Coronary artery (tissue), 2 donors: ENCODE results near the gene TMEM18.
"Not testable (repeated sequence)": the region's sequence is repeated elsewhere in the genome, so short reads cannot be mapped to it uniquely, and the experiment has no call there.

Experiments used
- DNase-seq: peaks from one replicate; pipeline ENCODE4 v3.0.0-alpha.2; 2017; ENCODE audit warnings: low spot score
- H3K27ac ChIP-seq, 2 donors: fragments of 200-600 bp; sonication (generic); one replicate each; pipeline ENCODE4 v1.5.1; 2016 to 2019
- H3K4me3 ChIP-seq: fragments of 200-600 bp; sonication (generic); 2 replicates; pipeline ENCODE4 v1.5.1; 2016; ENCODE audit warnings: mild to moderate bottlenecking, moderate library complexity
- CTCF ChIP-seq: fragments of 200-600 bp; sonication (generic); IDR thresholded peaks from one replicate; pipeline ENCODE4 v1.5.1; 2019; ENCODE audit warnings: antibody characterized with exemption

The TMEM18 gene

GRCh38 chr2:708667-709066 lies 31.5 kb upstream of the TMEM18 start:
- no peak for TF ChIP-seq CTCF
- peak overlapping the region; percentile 38 for H3K4me3 ChIP-seq
- DNase-seq, result no peak
- no peak overlapping the region for H3K27ac ChIP-seq

- no peak overlapping the region for H3K27ac ChIP-seq
- DNase-seq, result no peak
- TF ChIP-seq CTCF, result no peak
- no peak overlapping the region for H3K4me3 ChIP-seq
Measured at GRCh38 chr2:705971-706511, 28.8 kb upstream of the TMEM18 start.

GRCh38 chr2:702765-703164 lies 25.6 kb upstream of the TMEM18 start:
- not testable (repeated sequence) for H3K4me3 ChIP-seq, H3K27ac ChIP-seq, DNase-seq

GRCh38 chr2:696999-697627 lies 19.9 kb upstream of the TMEM18 start:
- DNase-seq, result no peak
- Histone ChIP-seq H3K27ac (no peak overlapping the region), H3K4me3 (no peak overlapping the region)
- TF ChIP-seq CTCF, result no peak

GRCh38 chr2:696463-696862 lies 19.3 kb upstream of the TMEM18 start:
- Histone ChIP-seq H3K27ac (no peak overlapping the region), H3K4me3 (no peak overlapping the region)
- no peak for TF ChIP-seq CTCF
- no peak for DNase-seq

- TF ChIP-seq CTCF, result no peak
- no peak overlapping the region for H3K4me3 ChIP-seq
- peak overlapping the region; percentile 42 to 54 for H3K27ac ChIP-seq
- DNase-seq, result no peak
Measured at GRCh38 chr2:694906-695510, 17.8 kb upstream of the TMEM18 start.

- TF ChIP-seq CTCF, result no peak
- Histone ChIP-seq H3K4me3 (no peak overlapping the region), H3K27ac (no peak overlapping the region)
- no peak for DNase-seq
Measured at GRCh38 chr2:694174-694573, 17.0 kb upstream of the TMEM18 start.
